C4-2B (cell line): ENCODE data around the gene BMP4.

Source experiments
- H3K27ac ChIP-seq: fragments of 450-650 bp; 2 replicates; pipeline ENCODE4 v1.5.1; 2017
- ZFX ChIP-seq: fragments of 450-650 bp; IDR thresholded peaks from 2 replicates; pipeline ENCODE4 v1.6.1; 2017
- TF ChIP-seq, protein P1 (sequence below): fragments of 450-650 bp; conservative IDR thresholded peaks from 2 replicates; pipeline ENCODE4 v1.5.1; 2017; ENCODE audit warnings: mild to moderate bottlenecking

The BMP4 gene

DNA sequence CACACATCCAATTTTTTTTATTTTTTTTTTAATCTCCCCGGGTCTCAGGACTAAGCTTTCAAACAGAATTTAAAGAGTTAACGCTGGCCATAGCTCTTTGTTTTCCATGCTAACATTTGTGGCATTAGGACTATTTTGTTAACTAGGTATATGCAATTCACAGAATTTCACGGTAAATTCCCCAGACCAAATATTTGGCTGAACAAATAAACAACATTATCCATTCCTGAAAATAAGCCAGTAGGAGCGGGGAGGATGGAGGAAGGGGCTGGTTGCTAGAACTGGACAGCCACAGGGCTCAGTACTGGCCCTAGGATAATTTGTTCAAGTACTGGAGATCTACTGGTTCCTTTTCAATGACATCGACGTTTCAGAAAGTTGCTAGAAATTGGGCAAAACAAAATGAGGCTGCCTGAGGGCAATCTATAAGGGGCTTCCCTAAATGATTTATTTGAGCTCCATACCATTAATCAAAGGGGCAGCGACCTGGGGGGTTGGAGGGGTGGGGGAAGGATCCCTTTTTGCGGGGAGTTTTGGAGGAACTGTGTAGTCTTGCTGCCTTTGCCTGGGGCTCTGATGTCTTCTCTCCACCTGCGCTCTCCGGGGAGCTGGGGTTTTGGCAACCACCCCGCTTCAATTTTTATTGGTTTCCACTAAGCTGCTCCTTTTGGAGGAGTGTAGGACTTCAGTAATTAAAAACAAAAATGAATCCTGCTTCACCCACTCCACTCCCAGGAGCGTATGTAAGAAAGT, 9.0 kb downstream of the BMP4 start:
- no peak for TF ChIP-seq ZFX
- TF ChIP-seq, protein P1, sequence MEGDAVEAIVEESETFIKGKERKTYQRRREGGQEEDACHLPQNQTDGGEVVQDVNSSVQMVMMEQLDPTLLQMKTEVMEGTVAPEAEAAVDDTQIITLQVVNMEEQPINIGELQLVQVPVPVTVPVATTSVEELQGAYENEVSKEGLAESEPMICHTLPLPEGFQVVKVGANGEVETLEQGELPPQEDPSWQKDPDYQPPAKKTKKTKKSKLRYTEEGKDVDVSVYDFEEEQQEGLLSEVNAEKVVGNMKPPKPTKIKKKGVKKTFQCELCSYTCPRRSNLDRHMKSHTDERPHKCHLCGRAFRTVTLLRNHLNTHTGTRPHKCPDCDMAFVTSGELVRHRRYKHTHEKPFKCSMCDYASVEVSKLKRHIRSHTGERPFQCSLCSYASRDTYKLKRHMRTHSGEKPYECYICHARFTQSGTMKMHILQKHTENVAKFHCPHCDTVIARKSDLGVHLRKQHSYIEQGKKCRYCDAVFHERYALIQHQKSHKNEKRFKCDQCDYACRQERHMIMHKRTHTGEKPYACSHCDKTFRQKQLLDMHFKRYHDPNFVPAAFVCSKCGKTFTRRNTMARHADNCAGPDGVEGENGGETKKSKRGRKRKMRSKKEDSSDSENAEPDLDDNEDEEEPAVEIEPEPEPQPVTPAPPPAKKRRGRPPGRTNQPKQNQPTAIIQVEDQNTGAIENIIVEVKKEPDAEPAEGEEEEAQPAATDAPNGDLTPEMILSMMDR, result no peak
- no peak overlapping the region for H3K27ac ChIP-seq

DNA sequence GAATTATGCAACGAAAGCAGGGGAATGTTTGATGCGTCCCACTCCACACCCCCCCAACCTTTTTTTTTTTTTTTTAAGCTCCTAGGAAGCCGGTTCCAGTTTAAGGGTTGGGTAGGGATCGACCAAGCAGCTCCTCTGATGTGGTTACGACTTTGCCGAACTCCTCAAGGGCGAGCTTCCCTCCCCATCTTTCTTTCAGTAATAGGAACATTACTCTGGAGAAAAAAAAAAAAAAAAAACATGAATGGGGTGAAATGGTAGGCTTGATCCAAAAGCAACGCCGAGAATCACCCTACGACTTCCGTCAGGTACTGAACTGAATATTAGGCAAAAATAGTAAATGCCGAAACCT, 9.6 kb downstream of the BMP4 start:
- H3K27ac ChIP-seq, result no peak overlapping the region
- TF ChIP-seq, protein P1, result no peak
- TF ChIP-seq ZFX, result no peak

DNA sequence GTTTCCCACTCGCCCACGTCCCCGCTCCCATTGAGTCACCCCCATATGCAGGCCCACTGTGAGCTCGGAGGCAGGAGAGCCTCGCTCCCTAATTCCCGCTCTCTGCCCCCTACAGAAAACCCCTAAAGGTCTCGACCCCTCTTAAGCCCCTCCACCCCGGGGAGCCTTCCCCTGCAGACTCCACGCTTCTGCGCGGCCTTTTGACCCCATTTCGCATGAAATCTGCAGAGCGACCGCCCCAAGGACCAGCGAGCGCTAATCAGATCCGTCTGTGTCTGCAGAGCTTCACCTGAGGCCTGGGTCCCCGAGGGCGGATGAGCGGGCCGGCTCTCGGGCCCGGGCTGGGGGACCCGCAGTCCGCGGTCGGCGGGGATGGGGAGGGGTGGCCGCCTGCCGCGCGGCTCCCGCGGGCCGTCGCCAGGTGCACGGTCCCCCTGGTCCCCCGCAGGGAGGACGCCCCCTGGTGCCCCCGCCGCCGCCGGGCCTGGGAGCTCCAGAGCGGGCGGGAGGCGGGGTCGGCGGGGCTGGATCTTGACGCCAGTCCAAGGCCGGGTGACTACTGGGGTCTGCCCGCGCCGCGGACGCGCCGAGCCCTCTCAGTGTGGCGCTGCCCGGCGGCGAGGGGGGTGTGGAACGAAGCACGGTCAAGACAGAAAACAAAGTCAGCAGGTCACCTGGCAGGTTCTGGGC, 10.1 kb downstream of the BMP4 start:
- TF ChIP-seq, protein P1, result no peak
- TF ChIP-seq ZFX, result no peak
- H3K27ac ChIP-seq, result no peak overlapping the region

DNA sequence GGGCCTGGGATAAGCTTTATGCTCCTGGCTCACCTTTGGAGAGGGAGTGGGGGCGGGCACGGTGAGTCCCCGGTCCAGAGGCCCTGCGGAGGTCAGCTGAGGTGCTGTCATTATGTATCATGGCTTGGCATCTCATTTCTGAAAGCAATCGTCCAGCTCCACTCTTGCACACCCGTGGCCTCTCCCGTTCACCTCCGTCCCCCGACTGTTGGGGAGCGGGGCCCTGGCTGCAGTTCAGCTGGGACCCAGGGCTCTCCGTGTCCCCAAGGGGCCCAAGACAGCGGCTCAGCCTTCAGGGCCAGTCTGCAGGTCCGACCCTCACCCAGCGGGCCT, 10.6 kb downstream of the BMP4 start:
- TF ChIP-seq, protein P1, result no peak
- TF ChIP-seq ZFX, result no peak
- H3K27ac ChIP-seq, result no peak overlapping the region

DNA sequence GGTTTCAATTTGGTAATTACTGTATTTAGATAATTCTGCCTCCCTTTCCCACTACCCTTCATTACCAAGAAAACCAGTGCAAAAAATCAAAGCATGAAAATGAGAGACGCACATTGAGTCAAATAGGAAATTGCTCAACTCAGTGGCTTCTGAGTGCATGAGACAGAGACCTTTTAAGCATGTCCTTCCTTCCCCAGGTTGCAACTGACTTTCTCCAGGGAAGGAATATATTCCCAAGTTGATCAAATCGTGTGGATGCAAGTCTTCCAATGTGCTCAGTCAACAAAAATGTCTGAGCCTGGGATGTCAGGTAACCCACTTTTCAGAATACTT, 12.9 kb downstream of the BMP4 start:
- no peak for TF ChIP-seq ZFX
- H3K27ac ChIP-seq, result peak overlapping the region; percentile 61; the same call in 1 of the 2 replicates

DNA sequence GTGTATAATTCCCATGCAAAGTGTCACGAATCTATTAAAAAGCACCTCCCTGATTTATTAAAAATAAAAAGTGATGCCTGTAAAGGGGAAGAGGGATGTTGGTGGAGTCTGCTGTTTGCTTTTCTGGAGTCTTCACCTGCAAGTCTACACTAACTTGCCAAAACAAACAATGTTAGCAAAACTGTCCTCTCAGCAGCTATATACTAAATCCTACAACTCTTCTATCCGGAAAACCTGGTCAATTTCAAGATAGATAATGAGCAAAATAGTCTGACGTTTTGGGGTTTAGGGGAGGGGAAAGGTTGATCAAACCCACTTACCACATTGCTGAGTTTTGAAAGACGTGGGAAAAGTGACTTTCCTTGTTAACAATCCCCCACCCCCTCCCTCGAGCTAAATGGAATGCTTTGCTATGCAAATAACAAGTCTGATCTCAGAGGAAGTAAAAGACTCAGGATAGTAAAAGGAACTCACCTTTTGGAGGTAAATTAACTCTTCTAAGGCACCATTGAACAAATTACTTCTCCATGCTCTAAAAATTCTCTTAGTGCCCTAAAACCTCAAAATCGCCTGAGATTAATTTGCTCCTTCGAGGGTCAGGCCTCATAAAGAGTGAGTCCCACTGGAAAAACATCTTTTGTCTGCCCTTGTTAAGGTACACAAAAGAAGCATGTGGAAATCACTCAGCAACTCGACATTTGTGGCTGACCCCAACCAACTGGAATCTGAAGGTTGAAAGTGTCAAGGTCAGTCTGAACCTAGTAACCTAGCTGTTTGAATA, 13.5 kb downstream of the BMP4 start:
- TF ChIP-seq, protein P1, result no peak
- no peak for TF ChIP-seq ZFX
- peak overlapping the region; percentile 61; the same call in 1 of the 2 replicates for H3K27ac ChIP-seq

DNA sequence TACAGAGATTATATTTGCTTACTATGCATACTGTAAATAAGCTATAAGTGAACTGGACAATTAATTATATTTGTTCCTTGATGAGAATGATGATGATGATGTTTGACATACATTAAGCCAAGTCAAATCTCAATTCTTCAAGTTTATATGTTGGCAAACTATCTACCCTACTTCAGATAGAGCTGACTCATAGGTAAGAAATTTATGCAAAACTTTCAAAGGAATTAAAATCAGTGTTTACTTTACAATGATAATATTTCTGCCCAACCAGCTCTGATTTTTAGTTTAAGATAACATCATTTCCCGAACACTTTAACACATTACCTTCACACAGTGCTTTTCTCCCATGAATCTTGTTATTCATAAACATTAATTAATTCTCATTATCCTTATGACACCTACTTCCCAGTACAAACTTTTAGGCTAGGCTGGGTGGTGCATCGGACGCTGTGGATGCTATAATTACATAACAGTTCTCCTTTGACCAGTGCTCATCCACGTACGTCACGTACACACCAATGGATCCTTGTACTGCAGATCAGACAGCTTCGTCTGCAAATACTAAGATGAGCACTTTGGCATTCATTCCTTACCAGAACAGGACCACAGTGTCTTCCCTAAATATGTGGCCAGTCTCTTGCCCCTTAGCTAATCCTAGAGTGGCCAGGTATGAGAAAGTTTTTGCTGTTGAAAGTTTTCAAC, 18.3 kb downstream of the BMP4 start:
- TF ChIP-seq ZFX, result no peak
- TF ChIP-seq, protein P1, result no peak
- no peak overlapping the region for H3K27ac ChIP-seq
